HUDEP-2 (cell line): Measurements from ENCODE around the gene SUFU.
A peak's percentile ranks its signal among the peaks of the same experiment; 100 is the strongest.

ENCODE experiments used
- DNase-seq, 76 experiments: peaks; one replicate each; lab custom pipeline; 2025; ENCODE audit not compliant: unreplicated experiment in 76 of 76; lab: John Stamatoyannopoulos, UW

The SUFU gene

DNA sequence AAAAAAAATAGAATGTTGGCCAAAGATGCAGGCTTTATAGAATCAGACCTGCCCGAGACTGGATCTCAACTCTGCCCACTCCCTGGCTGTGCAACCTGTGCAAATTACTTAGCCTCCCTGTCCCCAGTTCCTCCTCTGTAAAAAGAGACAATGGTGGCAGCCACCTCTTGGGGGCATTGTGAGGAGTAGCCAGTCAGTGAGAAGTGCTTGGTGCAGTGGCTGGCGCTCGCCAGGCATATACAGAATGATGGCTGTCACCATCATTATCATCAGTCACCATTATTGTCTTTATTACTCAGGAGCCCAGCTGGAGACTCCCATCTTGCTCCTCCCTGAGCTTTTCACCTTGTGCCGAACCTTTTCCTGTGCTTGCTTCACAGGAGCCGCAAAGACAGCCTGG lies 111.1 kb downstream of the SUFU start:
- no peak for DNase-seq

DNA sequence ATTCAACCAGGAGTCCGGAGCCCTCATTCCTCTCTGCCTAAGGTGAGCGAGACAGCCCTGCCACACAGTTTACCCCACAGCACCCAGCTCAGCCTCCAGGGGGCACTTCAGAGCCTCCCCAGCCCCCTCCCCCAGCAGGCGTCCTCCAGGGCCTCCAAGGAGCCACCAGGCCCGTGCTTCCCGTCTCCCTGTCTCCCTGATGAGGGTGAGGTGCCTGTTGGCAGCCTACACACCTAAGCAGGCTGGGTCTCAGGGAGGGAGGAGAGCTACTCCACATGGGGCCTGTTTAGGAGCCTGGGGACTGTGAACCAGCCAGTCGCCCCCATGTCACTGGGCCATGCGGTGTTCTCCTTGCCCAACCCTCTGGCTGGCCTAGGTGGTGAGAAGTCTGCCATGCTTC lies 111.6 kb downstream of the SUFU start:
- peak in 1 of 76 experiments; percentile 17 for DNase-seq

DNA sequence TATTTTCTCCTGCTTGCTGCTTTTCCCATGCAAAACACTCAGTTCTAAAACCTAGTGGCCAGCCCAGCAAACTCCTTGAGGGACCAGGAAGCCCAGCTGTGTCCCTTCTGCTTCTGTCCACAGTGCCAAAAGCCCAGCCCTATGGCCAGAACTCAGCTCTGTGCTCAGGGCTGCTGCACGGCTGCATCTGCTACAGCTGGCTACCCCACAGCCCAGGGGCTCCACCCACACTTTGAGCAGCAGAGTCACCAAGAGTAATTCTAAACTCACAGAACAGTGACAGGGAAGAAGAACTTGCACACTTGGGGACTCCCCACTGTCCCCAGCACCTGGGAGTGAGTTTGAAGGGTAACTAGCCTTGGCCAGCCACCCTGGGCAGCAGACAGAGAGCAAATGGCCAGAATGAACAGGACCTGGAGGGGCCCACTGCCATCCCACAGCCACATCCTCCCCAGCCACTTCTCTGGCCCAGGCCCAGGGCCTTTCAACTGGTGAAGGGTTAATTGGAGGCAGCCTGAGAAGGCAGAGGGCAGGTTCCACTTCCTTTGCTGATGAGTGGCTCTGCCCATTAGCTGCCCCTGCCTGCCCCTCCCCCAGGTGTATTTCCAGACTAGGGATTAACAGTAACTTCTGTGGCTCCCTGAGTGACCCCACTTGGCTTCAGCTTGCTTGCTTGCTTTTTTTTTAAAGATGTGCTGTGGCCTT lies 112.4 kb downstream of the SUFU start:
- no peak for DNase-seq

DNA sequence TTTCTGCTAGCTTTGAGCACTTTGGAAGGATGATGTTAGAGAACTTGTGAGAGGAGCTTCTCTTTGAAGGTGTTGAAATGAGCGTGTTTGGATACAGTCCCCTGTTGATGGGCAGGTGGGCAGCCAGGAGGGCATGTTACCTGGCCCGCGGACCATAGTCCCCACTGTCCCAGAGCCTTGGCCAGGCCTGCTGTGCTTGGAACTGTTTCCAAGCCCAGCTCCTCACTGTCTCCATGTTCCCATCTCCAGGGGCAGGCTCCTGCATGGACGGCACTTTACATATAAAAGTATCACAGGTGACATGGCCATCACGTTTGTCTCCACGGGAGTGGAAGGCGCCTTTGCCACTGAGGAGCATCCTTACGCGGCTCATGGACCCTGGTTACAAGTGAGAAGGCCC lies 113.3 kb downstream of the SUFU start:
- DNase-seq: no peak

DNA sequence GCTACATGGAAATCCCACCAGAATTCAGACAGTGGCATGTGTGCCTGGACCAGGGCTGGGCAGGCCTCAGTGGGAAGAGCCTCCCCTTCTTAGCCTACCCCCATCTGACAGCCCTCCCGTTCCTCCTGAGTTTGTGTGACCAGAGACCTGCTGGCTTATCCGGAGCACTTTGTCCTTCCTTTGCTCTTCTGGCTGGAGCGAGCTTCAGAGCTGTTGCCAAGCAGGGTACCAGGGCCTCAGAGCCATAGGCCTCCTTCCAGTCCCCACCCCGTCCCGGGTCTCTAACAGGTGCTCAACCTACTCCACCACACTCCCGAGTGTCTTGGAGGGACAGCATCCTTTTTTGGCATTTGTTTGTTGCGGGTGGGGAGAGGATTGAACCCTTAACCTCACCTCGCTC lies 114.0 kb downstream of the SUFU start:
- DNase-seq: no peak

DNA sequence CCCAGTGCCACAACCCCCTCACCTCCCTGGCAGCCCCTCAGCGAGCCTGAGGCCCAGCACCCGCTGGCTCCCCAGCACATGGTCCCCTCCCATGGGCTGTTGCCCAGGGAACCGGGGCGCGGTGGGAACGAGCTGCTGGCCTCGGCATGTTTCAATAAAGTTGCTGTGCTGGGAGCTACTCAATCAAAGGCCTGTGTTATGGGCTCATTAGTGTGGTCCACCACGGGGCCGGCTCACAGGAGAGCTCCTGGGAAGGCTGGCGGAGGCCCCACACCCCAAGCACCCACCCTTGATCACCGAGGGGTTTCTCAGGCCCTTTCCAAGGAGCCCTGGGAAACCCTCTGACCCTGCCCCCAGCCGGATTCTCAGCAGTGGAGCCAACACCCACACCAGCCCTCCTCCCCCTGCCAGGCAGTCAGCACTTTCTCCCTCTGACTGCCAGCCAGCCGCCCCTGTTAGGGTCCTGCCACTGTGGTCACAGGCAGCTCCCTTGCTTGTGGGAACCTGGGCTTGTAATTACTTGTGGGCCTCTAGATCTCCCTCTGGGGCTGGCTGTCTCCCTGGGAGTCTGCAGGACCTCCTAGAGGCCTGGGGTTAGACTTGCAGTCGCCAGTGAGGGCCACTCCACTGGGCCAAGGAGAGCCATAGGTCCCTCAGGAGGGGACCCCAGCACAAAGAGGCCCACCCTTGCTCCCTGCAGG lies 115.7 kb downstream of the SUFU start:
- DNase-seq: no peak

DNA sequence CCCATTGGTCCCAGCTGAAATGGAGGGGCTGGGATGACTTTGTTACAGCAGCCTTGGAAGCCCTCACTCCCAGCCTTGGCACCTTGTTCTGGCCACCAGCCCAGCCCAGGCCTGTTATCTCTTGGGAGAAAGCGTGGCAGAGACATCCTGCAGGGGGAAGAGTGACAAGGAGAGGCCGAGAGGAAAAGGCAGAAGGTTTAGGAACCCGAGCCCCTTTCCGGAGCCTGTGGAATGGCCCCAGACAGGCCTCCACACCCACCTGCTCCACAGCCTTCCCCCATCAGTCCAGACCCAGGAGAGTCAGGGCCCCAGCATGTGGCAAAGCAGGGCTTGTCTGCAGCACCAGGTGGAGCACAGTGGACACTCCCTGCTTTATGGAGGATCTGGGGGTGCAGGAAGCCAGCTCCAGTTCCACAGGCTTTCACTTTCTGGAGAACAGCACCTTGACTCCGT lies 116.4 kb downstream of the SUFU start:
- DNase-seq: peak in 5 of 76 experiments; percentile 7 to 39 (median 7)

DNA sequence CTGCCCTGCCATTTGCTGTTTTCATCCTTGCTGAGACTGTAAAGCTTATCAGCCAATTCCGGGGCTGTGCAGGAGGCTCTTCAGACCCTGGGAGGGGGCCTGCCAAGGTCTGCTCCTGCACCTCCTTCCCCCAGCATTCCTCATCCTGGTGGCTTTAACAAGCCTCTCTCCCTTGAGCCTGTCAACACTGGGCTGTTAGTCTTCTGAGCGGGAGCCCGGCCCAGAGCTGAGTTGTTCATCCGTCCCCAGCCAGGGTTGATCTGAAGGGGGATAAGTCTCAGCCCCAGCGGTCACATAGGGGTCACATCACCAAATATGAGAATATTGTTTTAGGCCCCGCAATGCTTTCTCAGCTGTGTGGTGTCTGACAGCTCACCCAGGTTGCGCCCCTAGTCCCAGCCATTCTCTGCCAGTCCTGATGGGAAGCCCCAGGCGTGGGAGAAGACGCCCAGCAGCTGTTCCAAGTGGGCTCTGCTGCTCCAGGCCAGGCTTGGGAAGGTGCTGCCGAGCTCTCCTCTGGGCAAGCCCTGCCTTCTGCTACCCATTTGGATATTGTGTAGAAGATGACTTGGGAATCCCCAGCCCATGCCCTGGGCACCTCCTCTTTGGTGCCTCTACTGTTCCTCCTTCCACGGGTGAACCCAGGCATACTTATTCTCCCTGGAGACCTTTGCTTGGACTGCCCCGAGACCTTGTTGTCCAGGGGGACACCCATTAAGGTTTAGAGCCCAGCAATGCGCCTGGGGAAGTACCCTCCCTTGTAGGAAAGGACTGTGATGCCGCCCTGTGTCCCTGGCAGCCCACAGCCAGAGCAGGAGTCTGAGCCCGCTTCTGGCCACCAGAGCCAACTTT lies 117.0 kb downstream of the SUFU start:
- no peak for DNase-seq

DNA sequence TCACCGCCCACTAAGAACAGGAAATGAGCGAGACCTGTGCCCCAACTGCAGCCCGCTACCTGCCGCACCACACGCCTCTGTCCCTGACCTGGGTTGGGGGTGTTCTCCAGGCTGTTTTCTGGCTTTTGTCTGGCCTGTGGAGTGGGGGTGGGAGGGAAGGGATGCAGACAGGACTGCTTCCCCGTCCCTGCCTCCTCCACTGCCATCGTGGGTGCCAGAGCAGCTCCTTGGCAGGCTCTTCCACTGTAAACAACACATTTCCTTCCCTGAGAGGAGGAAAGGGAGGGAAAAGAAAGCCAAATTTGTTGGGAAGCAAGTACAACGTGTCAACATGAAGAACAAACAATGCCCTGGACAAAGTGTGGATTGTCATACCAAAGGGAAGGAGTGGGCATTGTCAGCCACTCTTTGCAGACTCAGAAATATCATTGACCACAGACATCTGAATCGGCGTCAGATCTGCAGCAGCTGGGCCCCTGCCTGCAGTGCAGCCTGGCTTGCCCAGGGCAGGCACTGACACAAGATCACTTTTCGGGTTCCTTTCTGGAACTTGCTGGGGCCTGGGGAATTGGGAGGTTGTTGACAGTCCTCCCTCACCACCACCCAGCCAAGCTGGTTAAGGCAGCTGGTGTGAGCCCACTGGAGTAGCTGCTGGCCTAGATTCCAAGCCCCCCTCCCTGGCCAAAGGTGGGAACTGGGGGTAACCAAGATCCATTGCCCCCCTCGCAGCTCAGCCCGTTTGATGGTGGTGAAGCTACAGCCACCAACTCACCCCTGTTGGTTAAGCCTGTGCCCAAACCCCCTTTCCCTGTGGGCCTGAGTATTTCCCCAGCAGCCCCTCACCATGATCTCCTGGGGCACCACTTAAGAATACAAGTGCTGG lies 117.9 kb downstream of the SUFU start:
- no peak for DNase-seq

DNA sequence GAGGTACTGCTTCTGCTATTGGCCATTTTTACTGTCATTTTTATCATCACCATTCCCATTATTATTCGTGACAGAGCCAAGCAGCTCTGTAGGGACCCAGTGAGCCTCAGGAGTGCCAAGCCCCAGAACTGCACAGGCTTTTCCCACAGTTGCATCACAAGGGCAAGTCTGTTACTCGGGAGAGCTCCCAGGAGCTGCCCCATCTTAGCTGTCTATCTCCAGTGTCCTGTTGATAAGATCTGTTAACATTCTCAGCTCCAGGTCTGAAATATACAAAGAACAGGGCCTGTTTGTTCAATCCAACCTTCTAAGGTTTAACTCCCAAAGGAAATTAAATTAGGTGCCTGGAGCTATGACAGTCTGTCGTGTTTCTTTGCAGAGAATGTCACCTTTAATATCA lies 120.3 kb downstream of the SUFU start:
- DNase-seq: no peak

DNA sequence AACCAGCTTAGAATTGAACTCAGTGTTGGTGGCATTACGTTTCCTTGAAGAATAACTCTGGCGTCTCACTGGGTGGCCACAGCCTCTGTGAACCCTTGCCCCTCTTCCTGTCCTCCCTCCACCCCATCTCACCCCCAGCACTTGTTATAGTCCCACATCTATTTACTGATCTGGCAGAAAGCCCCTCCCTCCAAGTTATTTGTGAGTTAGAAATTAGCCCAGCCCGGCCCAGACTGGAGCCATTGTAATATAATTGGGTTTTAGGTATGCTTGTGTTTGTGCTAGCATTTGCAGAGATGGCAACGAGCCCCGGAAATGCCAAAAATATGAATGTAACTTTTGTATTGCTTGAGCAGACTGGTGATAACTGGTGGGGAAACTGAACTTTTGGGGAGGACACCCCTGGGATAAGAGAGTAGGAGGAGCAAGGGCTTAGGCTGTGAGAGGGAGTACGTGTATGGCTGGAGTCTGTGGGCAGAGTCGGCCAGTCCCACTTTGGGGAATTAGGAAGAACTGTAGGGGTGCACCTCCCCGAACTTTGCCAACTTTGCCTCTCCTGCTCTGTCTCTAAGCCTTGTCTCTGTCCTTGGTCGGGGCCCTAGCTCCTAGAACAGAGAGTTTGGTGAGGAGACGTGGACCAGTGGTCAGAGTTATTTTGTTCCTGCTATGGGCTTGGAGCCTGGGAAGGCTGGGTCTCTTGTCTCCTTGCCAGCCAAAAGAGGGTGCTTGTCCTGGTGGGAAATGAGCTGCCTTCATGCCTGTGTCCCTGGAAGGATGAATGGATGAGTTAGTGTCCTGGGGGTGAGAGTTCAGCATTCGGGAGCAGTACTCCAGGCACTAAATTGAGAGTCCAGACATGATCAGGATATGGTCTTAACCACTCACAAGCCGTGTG lies 121.2 kb downstream of the SUFU start:
- no peak for DNase-seq

DNA sequence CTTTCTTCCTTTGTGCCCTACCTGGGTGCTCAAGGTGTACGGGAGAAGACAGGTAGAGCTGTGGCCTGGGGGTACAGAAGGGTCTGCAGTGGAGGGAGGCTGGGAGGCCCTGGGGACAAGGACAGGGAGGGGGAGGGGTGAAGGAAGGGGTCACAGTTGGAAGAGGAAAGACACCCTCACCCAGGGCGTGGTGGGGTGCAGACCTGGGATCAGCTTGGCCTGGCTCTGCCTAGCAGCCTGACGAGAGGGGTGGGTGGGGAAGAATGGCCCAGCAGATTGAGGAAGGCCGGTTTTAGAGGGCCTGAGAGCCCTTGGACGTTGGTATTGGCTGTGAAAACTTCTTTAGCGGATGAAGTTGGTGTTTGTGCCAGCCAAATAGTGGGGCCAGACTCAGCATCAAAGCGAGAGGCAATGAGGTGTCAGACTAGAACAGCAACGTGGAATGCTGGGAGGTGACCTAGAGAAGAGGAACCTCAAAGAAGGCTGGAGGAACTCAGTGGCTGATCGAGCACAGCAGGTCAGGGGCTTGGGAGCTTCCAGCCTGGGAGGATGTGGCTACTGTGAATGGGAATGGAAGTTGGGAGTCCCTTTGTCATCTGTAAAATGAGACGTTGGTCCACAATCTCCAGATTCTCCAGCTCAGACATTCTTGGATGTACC lies 122.4 kb downstream of the SUFU start:
- no peak for DNase-seq

DNA sequence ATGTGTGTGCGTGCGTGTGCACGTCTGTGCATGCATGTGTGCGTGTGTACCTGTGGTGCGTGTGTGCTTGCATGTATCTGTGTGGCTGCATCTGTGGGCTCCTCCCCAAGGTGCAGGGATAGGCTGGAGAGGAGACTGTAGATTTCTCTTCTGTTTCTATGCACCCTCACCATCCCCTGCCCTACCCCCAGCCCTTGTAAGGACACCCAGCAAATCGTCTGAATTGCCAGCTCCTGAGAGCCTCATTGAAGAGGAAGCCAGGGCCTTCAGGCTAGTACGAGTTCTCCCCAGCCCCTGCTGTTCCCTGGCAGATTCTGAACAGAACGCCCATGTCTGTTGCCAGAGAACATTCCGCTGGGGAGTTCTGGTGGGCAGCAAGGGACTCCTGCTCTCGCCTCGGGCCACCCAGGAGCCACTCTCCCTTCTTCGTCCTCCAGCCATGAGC lies 123.5 kb downstream of the SUFU start:
- no peak for DNase-seq

DNA sequence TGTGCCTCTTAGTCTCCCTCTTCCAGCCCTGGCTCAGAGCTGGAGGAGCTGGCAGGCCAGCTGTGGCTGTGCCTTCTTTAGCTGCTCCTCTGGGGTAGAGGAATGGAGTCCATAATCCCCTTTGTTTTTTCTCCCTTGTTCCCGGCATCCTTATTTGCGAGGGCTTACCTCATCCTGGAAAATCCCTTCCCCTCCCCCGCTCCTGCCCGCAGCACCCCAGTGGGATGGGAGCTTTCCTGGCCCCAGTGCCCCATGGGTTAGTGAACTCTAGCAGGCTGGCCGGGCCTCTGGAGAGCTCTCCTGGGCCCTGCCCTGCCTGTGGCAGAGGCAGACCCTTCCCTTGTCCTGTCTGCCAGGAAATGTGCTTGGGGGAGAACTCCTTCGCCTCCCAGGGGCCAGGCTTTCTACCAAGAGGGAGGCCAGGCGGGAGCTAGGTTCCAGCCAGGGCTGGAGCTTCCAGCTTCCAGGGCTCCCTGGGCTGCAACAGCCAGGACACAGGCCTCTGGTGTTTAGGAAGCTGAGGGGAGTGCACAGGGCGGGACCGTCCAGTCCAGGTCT lies 124.0 kb downstream of the SUFU start:
- no peak for DNase-seq

DNA sequence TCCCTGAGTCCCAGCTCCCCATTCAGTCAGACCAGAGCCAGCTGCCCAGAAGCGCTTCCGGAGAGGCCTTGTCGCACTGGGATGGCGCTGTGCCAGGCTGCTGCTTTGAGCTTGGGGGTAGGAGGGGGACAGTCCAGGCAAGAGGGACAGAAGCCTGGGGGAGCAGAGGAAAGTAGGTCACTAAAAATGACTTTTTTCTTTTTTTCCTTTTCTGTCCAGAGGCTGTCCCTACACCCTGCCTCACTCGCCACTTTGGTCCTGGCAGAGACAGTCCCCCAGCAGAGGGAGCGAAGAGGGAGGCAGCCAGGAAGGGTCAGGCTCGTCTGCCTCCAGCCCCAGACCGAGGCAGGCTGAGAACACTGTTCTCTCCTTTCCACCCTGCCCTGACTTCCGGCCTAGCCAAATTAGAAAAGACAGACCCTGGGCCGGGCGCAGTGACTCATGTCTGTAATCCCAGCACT lies 124.7 kb downstream of the SUFU start:
- no peak for DNase-seq

DNA sequence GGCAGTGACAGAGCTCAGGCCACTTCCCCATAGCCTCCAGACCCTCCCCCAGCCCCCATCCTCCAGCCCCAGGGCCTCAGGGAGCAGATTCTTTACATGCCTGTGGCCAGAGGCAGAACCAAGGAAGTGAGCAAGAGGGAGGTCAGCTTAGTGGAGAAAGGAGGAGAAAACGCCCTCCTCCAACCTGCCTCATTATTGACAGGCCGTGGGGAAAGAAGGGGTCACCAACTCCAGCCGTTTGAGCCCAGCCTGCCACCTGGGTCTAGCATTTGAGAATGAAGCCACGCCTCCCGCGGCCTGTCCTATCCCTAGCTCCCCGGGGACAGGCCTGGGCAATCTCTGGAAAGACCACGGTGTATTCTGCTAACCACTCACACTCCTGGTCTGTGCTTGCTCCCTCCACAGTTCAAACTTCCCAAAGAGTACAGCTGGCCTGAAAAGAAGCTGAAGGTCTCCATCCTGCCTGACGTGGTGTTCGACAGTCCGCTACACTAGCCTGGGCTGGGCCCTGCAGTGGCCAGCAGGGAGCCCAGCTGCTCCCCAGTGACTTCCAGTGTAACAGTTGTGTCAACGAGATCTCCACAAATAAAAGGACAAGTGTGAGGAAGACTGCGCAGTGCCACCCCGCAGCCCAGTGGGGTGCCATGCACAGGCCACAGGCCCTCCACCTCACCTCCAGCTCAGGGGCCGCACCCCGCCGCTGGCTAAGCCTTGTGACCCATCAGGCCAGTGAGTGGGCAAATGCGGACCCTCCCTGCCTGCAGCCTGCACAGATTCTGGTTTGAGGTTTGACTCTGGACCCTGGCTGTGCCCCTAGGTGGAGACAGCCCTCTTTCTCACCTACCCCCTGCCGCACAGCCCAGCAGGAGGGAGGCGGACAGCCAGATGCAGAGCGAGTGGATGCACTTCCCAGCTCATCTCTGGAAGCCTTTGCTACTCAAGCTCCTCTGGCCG lies 126.2 kb downstream of the SUFU start:
- no peak for DNase-seq

DNA sequence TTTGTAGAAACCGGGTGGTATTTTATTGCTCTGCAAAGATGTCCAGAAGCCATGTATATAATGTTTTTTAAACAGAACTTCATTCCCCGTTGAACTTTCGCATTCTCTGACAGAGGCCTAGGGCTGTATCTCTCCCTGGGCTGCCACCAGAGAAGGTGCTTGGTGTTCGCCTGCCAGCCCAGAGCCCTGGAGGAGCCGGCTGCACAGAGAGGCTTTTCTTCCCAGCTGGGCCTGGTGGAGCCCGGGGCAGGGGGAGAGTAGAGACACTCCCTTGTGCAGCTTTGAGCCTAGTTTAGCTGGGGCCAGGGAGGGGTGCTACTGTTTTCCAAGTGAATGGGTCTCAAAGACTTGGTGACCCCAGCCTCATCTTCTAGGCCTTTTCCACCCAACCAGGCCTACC lies 126.9 kb downstream of the SUFU start:
- DNase-seq: no peak
